Panc1 (cell line): ENCODE results near the gene TMA16. TPM values are rescaled to one million over a fixed set of nuclear protein-coding genes. Genes with fewer than 3 reads are reported as not detected.

ENCODE experiments used
- ATAC-seq: fragments of 200-7000 bp; cut with Tn5 transposase; 2 replicates; pipeline ENCODE4 v1.9.1; 2020; ENCODE audit warnings: mild to moderate bottlenecking, moderate library complexity
- BruUV-seq: library from RNA; stranded (reverse); fragments of 400-500 nt; replicated peaks from 2 replicates; lab custom pipeline; 2021; lab: Mats Ljungman, UMichigan
- CTCF ChIA-PET: fragments of 300-600 bp; sonication (Branson Sonifier 250); formaldehyde crosslinking; loops from one replicate; lab custom pipeline; 2022; ENCODE audit warnings: antibody characterized with exemption; lab: Charles Lee
- POLR2A ChIA-PET: fragments of 300-600 bp; sonication (Branson Sonifier 250); formaldehyde crosslinking; loops from one replicate; lab custom pipeline; 2022; ENCODE audit warnings: antibody characterized with exemption; lab: Charles Lee
- DNase-seq: peaks from one replicate; pipeline ENCODE4 v3.0.0-alpha.2; 2010; ENCODE audit warnings: low read depth, low spot score
- H3K27ac ChIP-seq: 2 replicates; pipeline ENCODE4 v1.5.1; 2011; ENCODE audit warnings: mild to moderate bottlenecking, low read length, inconsistent platforms
- H3K27me3 ChIP-seq: fragments of 200-500 bp; sonication (Bioruptor generic); 2 replicates; pipeline ENCODE4 v1.6.0; 2014; ENCODE audit warnings: low read length, inconsistent platforms; ENCODE audit not compliant: control insufficient read depth, insufficient read depth
- H3K36me3 ChIP-seq: fragments of 200-500 bp; sonication (Bioruptor generic); 2 replicates; pipeline ENCODE4 v1.5.1; 2014; ENCODE audit warnings: inconsistent platforms, mild to moderate bottlenecking, low read length, moderate library complexity; ENCODE audit not compliant: control insufficient read depth, insufficient read depth
- H3K4me1 ChIP-seq: 2 replicates; pipeline ENCODE4 v1.5.1; 2011; ENCODE audit warnings: inconsistent platforms, mild to moderate bottlenecking, low read length, moderate library complexity; ENCODE audit not compliant: control insufficient read depth, insufficient read depth
- H3K4me3 ChIP-seq, 2 experiments: 2 replicates each; pipeline ENCODE4 v1.5.1; 2011 to 2012; ENCODE audit warnings: low read depth in 2 of 2, low read length in 2 of 2, mild to moderate bottlenecking in 2 of 2, inconsistent platforms in 1 of 2, moderate library complexity in 1 of 2
- H3K9me3 ChIP-seq: fragments of 200-500 bp; sonication (Bioruptor generic); 2 replicates; pipeline ENCODE4 v1.5.1; 2014; ENCODE audit warnings: low read depth, mild to moderate bottlenecking, inconsistent platforms, low read length, moderate library complexity; ENCODE audit not compliant: control insufficient read depth, insufficient read depth
- POLR2AphosphoS5 ChIP-seq: IDR thresholded peaks from 2 replicates; pipeline ENCODE4 v1.6.1; 2012; ENCODE audit warnings: mild to moderate bottlenecking, low read depth, low read length, moderate library complexity
- SIN3A ChIP-seq: IDR thresholded peaks from 2 replicates; pipeline ENCODE4 v1.6.1; 2012; ENCODE audit warnings: low read depth, mild to moderate bottlenecking, low read length, moderate library complexity, borderline replicate concordance; ENCODE audit not compliant: insufficient read depth
- TCF7L2 ChIP-seq: IDR thresholded peaks from 2 replicates; pipeline ENCODE4 v1.6.1; 2011; ENCODE audit warnings: mild to moderate bottlenecking, low read depth, low read length, inconsistent platforms
- in situ Hi-C: cut with HindIII; loops from 2 replicates; pipeline ENCODE4 v1.10.0; 2016; ENCODE audit warnings: low sequenced_read_pairs, low pct_unique_long_range_greater_than_20kb
- intact Hi-C: fragments of 100-400 bp; cut with micrococcal nuclease; formaldehyde crosslinking; loops from one replicate; pipeline ENCODE4 v1.10.0; 2022; ENCODE audit not compliant: unreplicated experiment
- total RNA-seq: library from RNA; stranded (reverse); gene quantifications from one replicate; pipeline ENCODE4 v1.2.1, GENCODE V29; 2021; ENCODE audit not compliant: unreplicated experiment
- TF ChIP-seq, protein P1 (sequence below), 2 experiments: IDR thresholded peaks; 2 replicates each; pipeline ENCODE4 v1.6.1; 2011 to 2012; ENCODE audit warnings: low read depth in 2 of 2, control low read depth in 1 of 2, low read length in 1 of 2, mild to moderate bottlenecking in 1 of 2, moderate library complexity in 1 of 2; ENCODE audit not compliant: insufficient read depth in 1 of 2
- TF ChIP-seq, protein P2 (sequence below): fragments of 450-650 bp; IDR thresholded peaks from 2 replicates; pipeline ENCODE4 v1.5.1; 2017; ENCODE audit warnings: mild to moderate bottlenecking

Gene TMA16
- total RNA-seq, 1 experiment from 2014 or later, result 26.9 TPM

DNA sequence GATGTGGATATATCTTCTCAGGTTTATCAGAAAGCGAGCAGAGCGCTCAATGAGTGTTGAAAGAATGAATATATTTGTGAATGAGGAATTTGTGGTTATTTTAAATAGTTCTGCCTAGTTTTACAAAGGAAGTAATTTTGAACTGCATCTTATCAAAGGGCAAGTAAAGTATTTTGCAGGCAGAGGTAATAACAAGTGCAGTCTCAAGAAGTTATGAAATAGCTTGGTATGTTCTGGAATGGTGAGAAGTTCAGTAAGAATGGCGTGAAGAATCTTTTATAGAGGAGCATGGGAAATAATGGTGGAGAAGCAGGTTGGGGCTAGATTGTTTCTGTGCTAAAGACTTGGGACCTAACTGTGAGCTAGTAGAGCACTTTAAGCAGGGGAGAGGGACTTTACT is 10.9 kb downstream of the TMA16 start:
- intact Hi-C loops (no loop called here), in situ Hi-C loops (no loop called here)
- DNase-seq, result no peak
- no TSS peak for BruUV-seq
- POLR2A ChIA-PET, result interaction anchor here (0.7 kb wide), 1 partner anchor 11 kb away, joined by 4 read pairs; the partner anchor contains the start of gene TMA16
- ATAC-seq, result no peak
- TF ChIP-seq POLR2AphosphoS5, result no peak
- TF ChIP-seq SIN3A, result no peak
- TF ChIP-seq, protein P1, sequence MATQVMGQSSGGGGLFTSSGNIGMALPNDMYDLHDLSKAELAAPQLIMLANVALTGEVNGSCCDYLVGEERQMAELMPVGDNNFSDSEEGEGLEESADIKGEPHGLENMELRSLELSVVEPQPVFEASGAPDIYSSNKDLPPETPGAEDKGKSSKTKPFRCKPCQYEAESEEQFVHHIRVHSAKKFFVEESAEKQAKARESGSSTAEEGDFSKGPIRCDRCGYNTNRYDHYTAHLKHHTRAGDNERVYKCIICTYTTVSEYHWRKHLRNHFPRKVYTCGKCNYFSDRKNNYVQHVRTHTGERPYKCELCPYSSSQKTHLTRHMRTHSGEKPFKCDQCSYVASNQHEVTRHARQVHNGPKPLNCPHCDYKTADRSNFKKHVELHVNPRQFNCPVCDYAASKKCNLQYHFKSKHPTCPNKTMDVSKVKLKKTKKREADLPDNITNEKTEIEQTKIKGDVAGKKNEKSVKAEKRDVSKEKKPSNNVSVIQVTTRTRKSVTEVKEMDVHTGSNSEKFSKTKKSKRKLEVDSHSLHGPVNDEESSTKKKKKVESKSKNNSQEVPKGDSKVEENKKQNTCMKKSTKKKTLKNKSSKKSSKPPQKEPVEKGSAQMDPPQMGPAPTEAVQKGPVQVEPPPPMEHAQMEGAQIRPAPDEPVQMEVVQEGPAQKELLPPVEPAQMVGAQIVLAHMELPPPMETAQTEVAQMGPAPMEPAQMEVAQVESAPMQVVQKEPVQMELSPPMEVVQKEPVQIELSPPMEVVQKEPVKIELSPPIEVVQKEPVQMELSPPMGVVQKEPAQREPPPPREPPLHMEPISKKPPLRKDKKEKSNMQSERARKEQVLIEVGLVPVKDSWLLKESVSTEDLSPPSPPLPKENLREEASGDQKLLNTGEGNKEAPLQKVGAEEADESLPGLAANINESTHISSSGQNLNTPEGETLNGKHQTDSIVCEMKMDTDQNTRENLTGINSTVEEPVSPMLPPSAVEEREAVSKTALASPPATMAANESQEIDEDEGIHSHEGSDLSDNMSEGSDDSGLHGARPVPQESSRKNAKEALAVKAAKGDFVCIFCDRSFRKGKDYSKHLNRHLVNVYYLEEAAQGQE (IDR thresholded peaks at IDR 0.05; ENCODE audit: insufficient read depth in 1 of 2, low read depth in 2 of 2, low read length in 1 of 2), result no peak
- no peak for TF ChIP-seq TCF7L2
- TF ChIP-seq, protein P2, sequence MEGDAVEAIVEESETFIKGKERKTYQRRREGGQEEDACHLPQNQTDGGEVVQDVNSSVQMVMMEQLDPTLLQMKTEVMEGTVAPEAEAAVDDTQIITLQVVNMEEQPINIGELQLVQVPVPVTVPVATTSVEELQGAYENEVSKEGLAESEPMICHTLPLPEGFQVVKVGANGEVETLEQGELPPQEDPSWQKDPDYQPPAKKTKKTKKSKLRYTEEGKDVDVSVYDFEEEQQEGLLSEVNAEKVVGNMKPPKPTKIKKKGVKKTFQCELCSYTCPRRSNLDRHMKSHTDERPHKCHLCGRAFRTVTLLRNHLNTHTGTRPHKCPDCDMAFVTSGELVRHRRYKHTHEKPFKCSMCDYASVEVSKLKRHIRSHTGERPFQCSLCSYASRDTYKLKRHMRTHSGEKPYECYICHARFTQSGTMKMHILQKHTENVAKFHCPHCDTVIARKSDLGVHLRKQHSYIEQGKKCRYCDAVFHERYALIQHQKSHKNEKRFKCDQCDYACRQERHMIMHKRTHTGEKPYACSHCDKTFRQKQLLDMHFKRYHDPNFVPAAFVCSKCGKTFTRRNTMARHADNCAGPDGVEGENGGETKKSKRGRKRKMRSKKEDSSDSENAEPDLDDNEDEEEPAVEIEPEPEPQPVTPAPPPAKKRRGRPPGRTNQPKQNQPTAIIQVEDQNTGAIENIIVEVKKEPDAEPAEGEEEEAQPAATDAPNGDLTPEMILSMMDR, result no peak
- no peak overlapping the region for H3K27ac ChIP-seq
- CTCF ChIA-PET, result no interaction called here
- H3K9me3 ChIP-seq, result no peaks in the 10 kb centered on the region; the same call in 1 of the 2 replicates
- H3K4me1 ChIP-seq, result no peaks in the 10 kb centered on the region
- H3K36me3 ChIP-seq, result peaks cover 5% of the 10 kb centered on the region; the same call in 1 of the 2 replicates
- no peaks in the 10 kb centered on the region for H3K27me3 ChIP-seq
- H3K4me3 ChIP-seq, result no peak overlapping the region

DNA sequence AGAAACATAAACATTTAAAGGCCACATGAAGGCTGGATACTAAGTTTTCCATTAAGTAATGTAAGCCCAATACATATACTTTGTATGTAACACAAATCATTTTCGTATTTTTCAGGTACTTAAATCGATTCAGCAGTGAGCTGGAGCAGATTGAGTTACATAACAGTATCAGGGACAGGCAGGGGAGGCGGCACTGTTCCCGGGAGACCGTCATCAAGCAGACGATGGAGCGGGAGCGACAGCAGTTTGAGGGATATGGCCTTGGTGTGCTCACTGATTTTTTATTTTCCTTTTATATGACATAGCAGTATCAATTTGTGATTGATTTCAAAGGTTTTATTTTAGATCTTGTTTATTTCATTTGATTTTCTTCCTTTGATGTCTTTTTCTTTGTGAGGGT is 20.7 kb downstream of the TMA16 start:
- in situ Hi-C loops (no loop called here), intact Hi-C loops (no loop called here)
- TF ChIP-seq, protein P2, result no peak
- TF ChIP-seq SIN3A (no peak), POLR2AphosphoS5 (no peak), TCF7L2 (no peak)
- TF ChIP-seq, protein P1 (IDR thresholded peaks at IDR 0.05; ENCODE audit: insufficient read depth in 1 of 2, low read depth in 2 of 2, low read length in 1 of 2), result no peak
- no peaks in the 10 kb centered on the region for H3K4me1 ChIP-seq
- H3K9me3 ChIP-seq, result no peaks in the 10 kb centered on the region
- no TSS peak for BruUV-seq
- H3K4me3 ChIP-seq, result no peak overlapping the region
- peaks cover 28% of the 10 kb centered on the region for H3K36me3 ChIP-seq
- DNase-seq (no peak), ATAC-seq (no peak)
- no peak overlapping the region for H3K27ac ChIP-seq
- CTCF ChIA-PET, result no interaction called here
- H3K27me3 ChIP-seq, result no peaks in the 10 kb centered on the region
- POLR2A ChIA-PET, result no interaction called here
